ENCODE measurements around the gene NUP210. TPM values are rescaled to one million over a fixed set of nuclear protein-coding genes. Genes with fewer than 3 reads are reported as not detected.

Gene NUP210
- total RNA-seq, 1 experiment from 2014 or later, result 0.32 TPM

Other genes with a start within 250 kb of the NUP210 start
- 30.7 and 32.5 TPM in 2 replicates for gene HDAC11, start 60.0 kb upstream of the NUP210 start, total RNA-seq (2014; rRNA removed; shearing (Covaris generic))
- gene FBLN2, start 128.8 kb upstream of the NUP210 start, total RNA-seq (2014; rRNA removed; shearing (Covaris generic)), result not detected in 2 replicates